ENCODE data around the gene SPRR2A. TPM values are rescaled to one million over a fixed set of nuclear protein-coding genes. Genes with fewer than 3 reads are reported as not detected.
"Not testable (repeated sequence)": the region's sequence is repeated elsewhere in the genome, so short reads cannot be mapped to it uniquely, and the experiment has no call there.

Gene SPRR2A
- total RNA-seq, 4 donors from 2014 or later = not detected

DNA sequence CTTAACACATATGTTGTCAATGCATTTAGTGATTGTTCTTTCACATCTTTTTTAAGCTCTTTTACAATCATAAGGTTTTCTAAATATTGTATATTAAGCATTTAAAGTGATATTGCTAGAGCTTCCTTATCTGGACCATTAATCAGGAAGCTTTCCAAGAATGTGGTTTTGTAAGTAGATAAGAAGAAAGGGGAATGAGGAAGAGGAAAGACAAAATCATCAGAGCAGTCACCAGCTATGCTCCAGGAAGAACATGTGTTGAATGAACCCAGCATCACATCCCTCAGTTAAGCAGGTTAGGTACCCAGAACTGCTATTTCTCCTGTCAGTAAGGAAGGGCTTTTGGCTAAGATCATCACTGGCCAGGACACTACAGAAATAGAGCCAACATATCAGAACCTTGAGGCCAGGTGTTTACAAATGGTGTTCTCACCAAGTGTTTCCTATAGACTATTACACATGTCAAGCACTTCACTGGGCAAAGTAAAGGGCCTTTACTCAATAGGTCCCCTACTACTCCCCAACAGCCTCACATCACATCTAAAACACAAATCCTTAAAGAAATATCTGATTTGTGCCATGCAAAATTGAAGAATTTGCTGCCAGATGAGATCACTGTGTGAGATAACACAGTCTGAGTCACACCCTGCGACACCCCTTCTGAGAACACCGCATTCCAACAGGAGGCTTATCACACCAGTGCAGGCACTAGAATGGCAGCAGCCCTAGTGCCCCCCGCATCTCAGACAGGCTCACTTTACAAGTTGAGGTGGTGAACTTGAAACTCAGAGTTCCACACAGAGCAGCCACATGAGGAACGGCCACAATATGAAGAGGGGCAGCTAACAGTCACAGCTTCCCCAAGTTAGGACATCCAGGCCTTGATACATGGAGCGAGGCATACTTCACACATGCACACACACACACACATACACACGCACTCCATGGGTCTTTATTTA is 1.8 kb upstream of the SPRR2A start:
- Histone ChIP-seq H3K36me3 (no peaks in the 10 kb centered on the region), H3K9me3 (no peaks in the 10 kb centered on the region), H3K4me3 (replicated peaks in 1 of 3) (no peak overlapping the region), H3K27ac (no peak overlapping the region), H3K4me1 (no peaks in the 10 kb centered on the region), H3K27me3 (no peaks in the 10 kb centered on the region)
- TF ChIP-seq, protein P1, sequence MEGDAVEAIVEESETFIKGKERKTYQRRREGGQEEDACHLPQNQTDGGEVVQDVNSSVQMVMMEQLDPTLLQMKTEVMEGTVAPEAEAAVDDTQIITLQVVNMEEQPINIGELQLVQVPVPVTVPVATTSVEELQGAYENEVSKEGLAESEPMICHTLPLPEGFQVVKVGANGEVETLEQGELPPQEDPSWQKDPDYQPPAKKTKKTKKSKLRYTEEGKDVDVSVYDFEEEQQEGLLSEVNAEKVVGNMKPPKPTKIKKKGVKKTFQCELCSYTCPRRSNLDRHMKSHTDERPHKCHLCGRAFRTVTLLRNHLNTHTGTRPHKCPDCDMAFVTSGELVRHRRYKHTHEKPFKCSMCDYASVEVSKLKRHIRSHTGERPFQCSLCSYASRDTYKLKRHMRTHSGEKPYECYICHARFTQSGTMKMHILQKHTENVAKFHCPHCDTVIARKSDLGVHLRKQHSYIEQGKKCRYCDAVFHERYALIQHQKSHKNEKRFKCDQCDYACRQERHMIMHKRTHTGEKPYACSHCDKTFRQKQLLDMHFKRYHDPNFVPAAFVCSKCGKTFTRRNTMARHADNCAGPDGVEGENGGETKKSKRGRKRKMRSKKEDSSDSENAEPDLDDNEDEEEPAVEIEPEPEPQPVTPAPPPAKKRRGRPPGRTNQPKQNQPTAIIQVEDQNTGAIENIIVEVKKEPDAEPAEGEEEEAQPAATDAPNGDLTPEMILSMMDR (IDR thresholded peaks at IDR 0.05) = no peak
- TF ChIP-seq POLR2A (IDR thresholded peaks at IDR 0.05) = no peak
- WGBS, 2 donors = 71 to 82% methylated on average over 6 of the region's 6 CpGs
- intact Hi-C loops (cut with DNase I) = no loop called here
- no peak for DNase-seq

DNA sequence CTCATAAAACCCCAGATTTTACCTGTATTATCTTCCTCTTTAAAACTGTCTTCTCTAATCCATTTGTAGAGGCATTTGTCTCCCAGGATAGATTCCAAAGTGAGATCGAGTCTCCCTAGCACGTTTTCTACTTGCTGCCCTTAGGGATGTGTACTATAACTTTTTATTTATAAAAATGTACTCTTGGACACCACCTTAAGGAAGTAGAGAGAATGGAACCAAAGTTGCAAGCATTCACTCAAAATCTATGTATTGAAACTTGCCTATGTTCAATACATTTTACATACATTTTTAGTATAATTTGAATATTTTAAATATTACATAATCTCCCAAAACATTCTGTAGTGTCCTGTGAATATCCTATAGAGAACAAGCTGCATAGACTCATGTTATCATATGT is 842 bp upstream of the SPRR2A start:
- Histone ChIP-seq H3K4me3 (replicated peaks in 1 of 3) (no peak overlapping the region), H3K27me3 (no peaks in the 10 kb centered on the region), H3K4me1 (no peaks in the 10 kb centered on the region), H3K36me3 (no peaks in the 10 kb centered on the region), H3K27ac (no peak overlapping the region), H3K9me3 (no peaks in the 10 kb centered on the region)
- no peak for DNase-seq
- TF ChIP-seq POLR2A (IDR thresholded peaks at IDR 0.05) = no peak
- WGBS, 2 donors = 55 to 64% methylated on average over 2 of the region's 2 CpGs
- intact Hi-C loops (cut with DNase I) = no loop called here

GRCh38 chr1:153056111-153056510 is 1.2 kb downstream of the SPRR2A start:
- DNase-seq; H3K27ac ChIP-seq; H3K36me3 ChIP-seq; intact Hi-C loops (cut with DNase I); H3K4me3 ChIP-seq (replicated peaks in 1 of 3); H3K4me1 ChIP-seq; H3K9me3 ChIP-seq; H3K27me3 ChIP-seq: not testable (repeated sequence)
- WGBS, 2 donors = 65 to 67% methylated on average over 3 of the region's 3 CpGs

- intact Hi-C loops (cut with DNase I) = no loop called here
- Histone ChIP-seq H3K27ac (no peak overlapping the region), H3K27me3 (no peaks in the 10 kb centered on the region), H3K4me1 (no peaks in the 10 kb centered on the region), H3K4me3 (replicated peaks in 1 of 3) (no peak overlapping the region), H3K9me3 (no peaks in the 10 kb centered on the region), H3K36me3 (no peaks in the 10 kb centered on the region)
- WGBS, 2 donors = 93 to 95% methylated on average over 2 of the region's 2 CpGs
- no peak for DNase-seq
- TF ChIP-seq POLR2A (IDR thresholded peaks at IDR 0.05) = no peak
Measured at GRCh38 chr1:153049211-153049610, 8.1 kb downstream of the SPRR2A start.

DNA sequence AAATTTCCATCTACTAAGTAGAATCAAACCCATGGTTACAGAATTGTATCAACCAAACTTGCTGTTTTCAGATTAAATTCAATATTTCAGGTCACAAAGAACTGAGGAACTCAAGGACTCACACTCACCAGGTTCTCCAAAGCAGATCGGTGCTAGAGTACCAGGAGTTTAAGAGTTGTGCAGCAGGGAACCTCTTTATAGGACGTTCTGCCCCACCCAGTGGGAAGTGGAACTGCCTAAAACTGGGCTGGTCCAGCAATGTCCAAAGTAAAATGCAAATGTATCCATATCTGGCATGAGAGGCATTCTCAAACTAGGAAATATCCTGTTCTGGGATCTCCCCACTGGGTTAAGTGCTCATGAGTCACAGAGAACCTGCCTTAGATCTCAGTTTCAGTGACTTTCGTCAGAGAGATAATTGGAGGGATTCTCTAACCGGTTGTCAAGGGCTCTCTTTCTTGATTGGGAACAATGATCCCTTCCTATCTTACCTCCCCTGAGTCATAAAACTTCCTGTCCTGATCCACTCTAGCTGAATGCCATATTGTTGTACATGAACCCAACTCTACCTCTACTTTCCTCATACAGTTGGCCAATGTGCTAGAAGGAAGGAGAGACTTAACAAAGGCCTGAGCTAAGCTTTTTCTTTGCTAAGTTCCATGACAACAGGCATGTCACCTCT is 16.2 kb downstream of the SPRR2A start, which contains the start of gene SPRR2D:
SPRR2D (minus strand) TSS at position 171 of the 682 bp plus-strand sequence. CDS start 774 bp downstream, outside the sequence.
- Histone ChIP-seq H3K9me3 (no peaks in the 10 kb centered on the region), H3K4me1 (no peaks in the 10 kb centered on the region), H3K4me3 (replicated peaks in 1 of 3) (no peak within 1 kb of the TSS), H3K36me3 (no peaks in the 10 kb centered on the region), H3K27ac (no peak within 1 kb of the TSS), H3K27me3 (no peaks in the 10 kb centered on the region)
- DNase-seq = no peak
- 67 to 73% methylated on average over 4 of the region's 4 CpGs for WGBS, 2 donors
- TF ChIP-seq POLR2A (IDR thresholded peaks at IDR 0.05) = no peak
- TF ChIP-seq, protein P1 (IDR thresholded peaks at IDR 0.05) = no peak
- intact Hi-C loops (cut with DNase I) = no loop called here

GRCh38 chr1:153035211-153035610 is 22.1 kb downstream of the SPRR2A start:
- Histone ChIP-seq H3K9me3 (no peaks in the 10 kb centered on the region), H3K36me3 (no peaks in the 10 kb centered on the region), H3K27ac (no peak overlapping the region), H3K4me1 (no peaks in the 10 kb centered on the region), H3K4me3 (replicated peaks in 1 of 3) (no peak overlapping the region), H3K27me3 (no peaks in the 10 kb centered on the region)
- 81 to 83% methylated on average over 1 of the region's 1 CpG for WGBS, 2 donors
- no peak for DNase-seq
- intact Hi-C loops (cut with DNase I) = no loop called here
- TF ChIP-seq POLR2A (IDR thresholded peaks at IDR 0.05) = no peak
- TF ChIP-seq, protein P1 (IDR thresholded peaks at IDR 0.05) = no peak
